ENCODE data around the gene TMA7.

The TMA7 gene

DNA sequence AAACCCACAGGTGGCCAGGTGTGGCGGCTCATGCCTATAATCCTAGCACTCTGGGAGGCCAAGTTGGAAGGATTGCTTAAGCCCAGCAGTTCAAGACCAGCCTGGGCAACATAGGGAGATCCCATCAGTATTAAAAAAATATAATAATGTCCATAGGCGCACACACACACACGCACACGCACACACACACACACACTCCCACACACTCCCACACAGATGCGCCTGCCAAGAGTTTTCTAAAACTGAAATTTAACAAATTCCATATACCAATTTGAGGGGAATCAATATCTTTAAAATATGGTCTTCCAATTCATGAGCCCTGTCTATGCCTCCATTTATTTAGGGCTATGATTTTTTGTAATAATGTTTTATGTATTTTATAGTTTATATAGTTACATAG, 46.9 kb downstream of the TMA7 start:
- TF ChIP-seq, protein P1, sequence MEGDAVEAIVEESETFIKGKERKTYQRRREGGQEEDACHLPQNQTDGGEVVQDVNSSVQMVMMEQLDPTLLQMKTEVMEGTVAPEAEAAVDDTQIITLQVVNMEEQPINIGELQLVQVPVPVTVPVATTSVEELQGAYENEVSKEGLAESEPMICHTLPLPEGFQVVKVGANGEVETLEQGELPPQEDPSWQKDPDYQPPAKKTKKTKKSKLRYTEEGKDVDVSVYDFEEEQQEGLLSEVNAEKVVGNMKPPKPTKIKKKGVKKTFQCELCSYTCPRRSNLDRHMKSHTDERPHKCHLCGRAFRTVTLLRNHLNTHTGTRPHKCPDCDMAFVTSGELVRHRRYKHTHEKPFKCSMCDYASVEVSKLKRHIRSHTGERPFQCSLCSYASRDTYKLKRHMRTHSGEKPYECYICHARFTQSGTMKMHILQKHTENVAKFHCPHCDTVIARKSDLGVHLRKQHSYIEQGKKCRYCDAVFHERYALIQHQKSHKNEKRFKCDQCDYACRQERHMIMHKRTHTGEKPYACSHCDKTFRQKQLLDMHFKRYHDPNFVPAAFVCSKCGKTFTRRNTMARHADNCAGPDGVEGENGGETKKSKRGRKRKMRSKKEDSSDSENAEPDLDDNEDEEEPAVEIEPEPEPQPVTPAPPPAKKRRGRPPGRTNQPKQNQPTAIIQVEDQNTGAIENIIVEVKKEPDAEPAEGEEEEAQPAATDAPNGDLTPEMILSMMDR (IDR thresholded peaks at IDR 0.05; ENCODE audit: low read depth, low read length, missing control alignments): no peak
- DNase-seq (ENCODE audit: extremely low read depth, low read depth): no peak

DNA sequence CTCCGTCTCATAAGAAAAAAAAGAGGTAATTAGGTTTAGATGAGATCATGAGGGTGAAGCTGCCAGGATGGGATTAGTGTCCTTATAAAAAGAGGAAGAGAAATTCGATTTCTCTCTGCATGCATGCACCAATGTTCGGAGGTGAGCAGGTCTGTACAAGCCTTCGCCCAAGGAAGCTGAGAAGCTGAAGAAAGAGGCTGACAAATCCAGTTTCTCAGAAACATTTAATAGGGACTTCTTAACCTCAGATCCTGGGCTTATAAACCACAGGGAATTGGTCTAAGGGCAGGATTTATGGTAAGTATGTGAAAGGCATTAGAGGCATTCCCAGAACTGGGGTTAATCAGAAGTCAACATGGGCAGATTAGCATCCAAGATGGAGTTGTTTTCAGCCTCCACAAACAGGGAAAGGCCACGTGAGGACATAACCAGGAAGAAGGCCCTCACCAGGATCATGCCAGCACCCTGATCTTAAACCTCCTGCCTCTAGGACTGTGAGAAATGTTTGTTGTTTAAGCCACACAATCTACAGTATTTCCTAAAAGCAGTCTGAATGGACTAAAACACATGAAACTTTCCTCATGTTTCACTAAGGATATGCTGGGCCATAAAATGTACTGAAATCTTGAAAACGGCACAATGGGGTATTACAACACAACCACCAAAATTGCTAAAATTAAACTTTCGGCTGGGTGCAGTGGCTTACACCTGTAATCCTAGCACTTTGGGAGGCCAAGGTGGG, 52.6 kb downstream of the TMA7 start:
- DNase-seq (ENCODE audit: extremely low read depth, low read depth): no peak
- TF ChIP-seq, protein P1 (IDR thresholded peaks at IDR 0.05; ENCODE audit: low read depth, low read length, missing control alignments): no peak
- H3K4me3 ChIP-seq (replicated peaks; ENCODE audit: low read depth, low read length): no peak overlapping the region

More for the DNA sequence above, 46.9 kb downstream of the TMA7 start:
- no peak overlapping the region for H3K4me3 ChIP-seq (replicated peaks; ENCODE audit: low read depth, low read length)

DNA sequence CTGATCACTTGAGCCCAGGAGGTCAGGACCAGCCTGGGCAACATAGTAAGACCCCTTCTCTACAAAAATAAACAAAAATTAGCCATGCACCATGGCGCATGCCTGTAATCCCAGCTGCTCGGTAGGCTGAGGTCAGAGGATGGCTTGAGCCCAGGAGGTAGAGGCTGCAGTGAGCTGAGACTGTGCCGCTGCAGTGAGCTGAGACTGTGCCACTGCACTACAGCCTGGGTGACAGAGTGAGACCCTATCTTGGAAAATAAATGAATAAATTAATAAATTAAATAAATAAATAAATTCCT, 53.1 kb downstream of the TMA7 start:
- TF ChIP-seq, protein P1 (IDR thresholded peaks at IDR 0.05; ENCODE audit: low read depth, low read length, missing control alignments): no peak

More for the DNA sequence above, 53.1 kb downstream of the TMA7 start:
- H3K4me3 ChIP-seq (replicated peaks; ENCODE audit: low read depth, low read length): no peak overlapping the region
- DNase-seq (ENCODE audit: extremely low read depth, low read depth): no peak

All from HFF-Myc (cell line).